HG03439 (cell line): ENCODE results near the gene INCENP.
"Not testable (repeated sequence)": the region's sequence is repeated elsewhere in the genome, so short reads cannot be mapped to it uniquely, and the experiment has no call there.

Source experiments
- ATAC-seq: cut with Tn5 transposase; IDR thresholded peaks from one replicate; pipeline ENCODE4 v1.9.1; 2021; ENCODE audit warnings: mild to moderate bottlenecking, moderate library complexity; ENCODE audit not compliant: unreplicated experiment

INCENP gene

DNA sequence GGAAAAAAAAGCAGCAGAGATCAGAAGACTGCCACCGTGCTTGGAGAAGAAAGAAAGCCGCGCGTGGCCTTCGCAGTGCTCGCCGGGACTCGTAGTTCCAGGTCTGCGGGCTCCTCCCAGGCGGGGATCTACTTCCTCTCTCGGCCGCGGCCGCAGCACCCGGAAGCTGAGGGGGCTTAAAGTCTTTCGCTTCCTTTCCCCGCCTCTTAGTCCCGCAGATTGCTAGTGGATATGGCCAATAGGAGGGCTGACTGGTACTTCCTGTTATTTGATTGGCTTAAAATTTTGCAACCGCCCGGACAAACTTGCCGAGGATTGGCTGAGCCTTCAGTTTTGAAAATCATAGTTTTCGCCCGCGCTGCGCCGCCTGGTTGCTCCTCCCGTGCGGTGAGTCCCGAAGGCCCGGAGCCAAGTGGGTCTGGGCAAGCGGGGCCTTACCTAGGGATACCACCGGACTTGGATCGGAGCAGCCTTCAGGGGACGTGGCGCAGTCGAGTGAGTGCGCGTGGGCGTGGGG, at the start of gene INCENP:
TSS of gene INCENP (plus strand) at position 343 of the 517 bp plus-strand sequence. CDS start 4,151 bp downstream, outside the sequence.
- ATAC-seq, result peak; percentile 95

DNA sequence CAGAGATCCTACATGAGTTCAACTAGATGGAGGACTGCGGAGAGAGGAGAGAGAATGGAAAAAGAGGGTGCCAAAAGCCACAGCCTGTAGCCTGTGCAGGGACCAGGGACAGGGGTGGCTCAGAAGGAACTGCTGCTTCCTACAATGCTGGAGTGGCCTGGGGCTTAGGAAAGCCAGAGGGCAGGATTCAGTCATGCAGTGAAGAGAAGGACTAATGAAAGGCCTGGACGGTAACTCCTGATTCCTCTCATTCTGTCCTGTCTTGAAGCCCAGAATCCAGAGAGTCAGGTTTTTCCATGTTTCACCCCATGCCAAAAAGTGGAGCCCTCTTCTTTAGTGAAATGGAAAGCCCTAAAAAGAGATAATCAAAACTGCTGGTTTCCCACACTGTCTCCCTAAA, 48.4 kb upstream of the INCENP start:
- no peak for ATAC-seq

DNA sequence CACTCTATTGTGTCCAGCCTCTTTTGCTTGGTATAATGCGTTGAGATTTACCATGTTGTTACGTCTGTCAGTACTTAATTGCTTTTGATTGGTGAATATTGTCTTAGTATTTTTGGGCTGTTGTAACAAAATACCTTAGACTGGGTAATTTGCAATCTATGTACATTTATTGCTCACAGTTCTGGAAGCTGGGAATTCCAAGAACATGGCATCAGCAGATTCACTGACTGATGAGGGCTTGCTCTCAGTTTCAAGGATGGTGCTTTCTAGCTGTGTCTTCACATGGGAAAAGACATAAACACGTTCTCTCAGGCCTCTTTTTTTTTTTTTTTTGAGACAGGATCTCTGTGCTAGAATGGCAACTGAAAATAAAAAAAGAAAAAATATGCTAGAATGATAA, 46.7 kb upstream of the INCENP start:
- no peak for ATAC-seq

- no peak for ATAC-seq
Measured at GRCh38 chr11:62081378-62082291, 42.2 kb upstream of the INCENP start.

- no peak for ATAC-seq
Measured at GRCh38 chr11:62082292-62082657, 41.5 kb upstream of the INCENP start.

DNA sequence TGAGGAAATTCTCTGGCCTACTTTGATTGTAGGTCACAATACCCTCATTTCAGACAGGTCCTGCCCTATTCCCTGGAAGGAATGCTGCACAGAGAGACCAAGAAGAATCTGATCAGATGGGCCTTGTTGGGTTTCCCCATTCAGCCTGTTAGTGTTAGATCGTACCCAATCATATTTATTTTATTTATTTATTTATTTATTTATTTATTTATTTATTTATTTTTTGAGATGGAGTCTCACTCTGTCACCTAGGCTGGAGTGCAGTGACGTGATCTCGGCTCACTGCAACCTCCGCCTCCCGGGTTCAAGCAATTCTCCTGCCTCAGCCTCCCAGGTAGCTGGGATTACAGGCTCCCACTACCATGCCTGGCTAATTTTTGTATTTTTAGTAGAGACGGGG, 39.0 kb upstream of the INCENP start:
- ATAC-seq, result not testable (repeated sequence)

DNA sequence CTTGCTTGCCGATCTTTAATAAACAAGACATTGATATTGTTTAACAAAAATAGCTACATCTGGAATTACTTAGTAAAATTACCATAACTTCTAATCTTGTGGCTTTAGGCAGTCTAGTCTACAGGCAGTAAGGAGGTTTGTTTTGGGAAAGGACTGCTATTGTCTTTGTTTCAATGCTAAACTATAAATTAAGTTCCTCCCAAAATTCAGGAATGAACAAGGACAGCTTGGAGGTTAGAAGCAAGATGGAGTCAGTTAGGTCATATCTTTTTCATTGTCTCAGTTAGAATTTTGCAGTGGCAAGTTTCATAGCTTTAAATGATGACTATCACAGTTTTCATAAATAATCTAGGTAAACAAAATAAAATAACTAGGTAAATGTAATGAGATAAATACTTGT, 36.1 kb upstream of the INCENP start:
- ATAC-seq, result no peak

DNA sequence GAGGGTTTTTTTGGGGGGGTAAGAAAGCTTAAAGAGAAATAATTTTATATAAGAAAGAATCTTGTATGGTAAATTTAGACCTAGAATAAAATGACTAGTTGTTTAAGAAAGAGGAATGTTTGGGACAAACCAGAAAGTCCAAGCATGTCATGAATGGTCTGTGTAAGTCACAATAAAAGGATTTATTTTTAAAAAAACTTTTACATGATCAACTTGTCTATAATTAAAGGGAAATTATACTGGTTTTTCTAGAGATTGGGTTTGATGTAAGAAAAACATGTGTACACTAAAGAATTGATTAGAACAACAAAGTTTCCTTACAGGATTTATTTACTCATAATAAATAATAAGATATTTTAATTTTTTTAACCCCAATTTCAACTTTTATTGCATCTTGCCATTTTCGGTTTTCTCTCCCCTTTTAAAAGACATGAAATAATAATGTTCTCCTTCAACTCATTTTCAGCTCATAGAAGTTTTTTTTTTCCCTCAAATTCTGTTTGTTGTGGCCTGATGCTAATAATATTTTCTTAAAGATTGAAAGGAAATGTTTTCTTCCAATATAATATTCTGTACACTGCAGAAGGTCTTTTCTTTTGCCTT, 35.4 kb upstream of the INCENP start:
- ATAC-seq, result no peak

DNA sequence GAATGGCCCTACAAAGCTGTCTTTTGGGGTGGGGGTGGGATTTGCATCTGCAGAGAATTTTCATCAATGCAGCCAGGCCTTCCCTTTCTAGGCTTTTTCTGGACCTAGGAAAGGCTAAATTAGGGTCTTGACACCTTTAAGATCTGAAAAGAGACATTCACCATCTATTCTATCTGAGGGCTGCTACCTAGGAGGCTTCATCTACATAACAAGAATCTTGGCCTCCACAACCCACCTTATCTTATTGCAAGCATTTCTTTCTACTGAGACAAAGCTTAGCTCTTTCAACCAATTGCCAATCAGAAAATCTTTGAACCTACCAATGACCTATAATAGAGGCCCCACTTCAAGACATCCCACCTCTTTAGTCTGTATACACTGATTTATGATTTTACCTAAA, 20.7 kb upstream of the INCENP start:
- ATAC-seq, result no peak

DNA sequence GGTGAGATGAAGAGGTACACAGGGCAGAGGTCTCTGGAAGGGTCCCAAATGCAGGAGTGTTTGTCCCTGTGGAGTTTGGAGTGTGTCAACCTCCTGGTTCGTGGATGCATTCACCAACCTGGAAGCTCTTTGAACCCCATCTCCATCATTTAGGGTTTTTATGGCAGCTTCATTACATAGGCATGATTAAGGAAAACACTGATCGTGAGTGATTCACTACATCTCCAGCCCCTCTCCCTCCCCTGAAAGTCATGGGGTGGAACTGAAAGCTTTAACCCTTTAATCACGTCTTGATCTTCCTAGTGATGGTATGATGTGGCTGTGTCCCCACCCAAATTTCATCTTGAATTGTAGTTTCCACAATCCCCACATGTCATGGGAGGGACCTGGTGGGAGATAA, 19.8 kb upstream of the INCENP start:
- no peak for ATAC-seq

DNA sequence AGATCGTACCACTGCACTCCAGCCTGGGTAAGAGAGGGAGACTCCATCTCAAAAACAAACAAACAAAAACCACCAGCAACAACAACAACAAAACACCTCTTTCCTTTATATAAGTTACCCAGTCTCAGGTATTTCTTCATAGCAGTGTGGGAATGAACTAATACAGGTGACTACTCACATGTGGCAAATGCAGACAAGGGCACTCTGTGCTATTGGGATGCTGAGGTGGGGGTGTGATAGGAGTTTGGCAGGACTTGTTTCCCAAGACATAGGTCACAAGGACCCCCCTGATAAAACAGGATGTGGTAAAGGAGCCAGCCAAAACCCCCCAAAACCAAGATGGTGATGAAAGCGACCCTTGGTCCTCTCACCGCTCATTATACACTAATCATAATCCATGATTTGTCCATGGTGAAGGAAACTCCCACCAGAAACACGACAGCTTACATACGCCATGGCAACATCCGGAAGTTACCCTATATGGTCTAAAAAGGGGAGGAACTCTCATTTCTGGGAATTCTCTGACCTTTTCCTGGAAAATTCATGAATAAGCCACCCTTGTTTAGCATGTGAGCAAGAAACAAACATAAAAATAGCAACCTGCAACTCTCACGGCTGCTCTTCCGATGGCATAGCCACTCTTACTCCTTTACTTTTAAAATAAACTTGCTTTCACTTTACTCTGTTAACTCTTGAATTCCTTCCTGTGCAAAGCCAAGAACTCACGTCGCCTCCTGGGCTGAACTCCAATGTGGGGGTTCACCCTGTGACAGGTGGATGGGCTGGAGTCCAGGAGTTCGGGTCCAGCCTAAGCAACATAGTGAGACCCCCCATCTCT, 18.8 kb upstream of the INCENP start:
- no peak for ATAC-seq

DNA sequence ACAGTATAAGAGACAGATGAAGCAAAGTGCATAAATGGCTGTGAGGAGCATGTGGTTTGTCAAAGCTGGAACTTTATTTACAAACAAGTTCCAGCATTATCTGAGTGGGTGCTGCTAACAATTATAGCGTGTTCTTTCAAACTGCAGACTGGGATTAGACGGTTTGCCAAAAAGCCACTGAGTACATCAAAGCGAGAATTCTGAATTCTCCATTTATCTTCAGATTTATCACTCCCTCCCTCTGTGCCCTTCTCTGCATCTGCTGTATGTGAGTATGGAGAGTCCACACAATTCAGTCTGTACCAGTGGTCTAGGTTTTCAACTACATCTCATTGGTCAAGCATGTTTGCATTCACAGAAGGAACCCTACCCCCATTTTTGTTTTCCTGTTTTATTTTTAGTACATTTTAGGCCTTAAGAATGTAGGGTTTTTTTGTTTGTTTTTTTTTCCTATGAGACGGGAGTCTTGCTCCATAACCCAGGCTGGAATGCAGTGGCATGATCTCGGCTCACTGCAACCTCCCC, 18.1 kb upstream of the INCENP start:
- no peak for ATAC-seq

DNA sequence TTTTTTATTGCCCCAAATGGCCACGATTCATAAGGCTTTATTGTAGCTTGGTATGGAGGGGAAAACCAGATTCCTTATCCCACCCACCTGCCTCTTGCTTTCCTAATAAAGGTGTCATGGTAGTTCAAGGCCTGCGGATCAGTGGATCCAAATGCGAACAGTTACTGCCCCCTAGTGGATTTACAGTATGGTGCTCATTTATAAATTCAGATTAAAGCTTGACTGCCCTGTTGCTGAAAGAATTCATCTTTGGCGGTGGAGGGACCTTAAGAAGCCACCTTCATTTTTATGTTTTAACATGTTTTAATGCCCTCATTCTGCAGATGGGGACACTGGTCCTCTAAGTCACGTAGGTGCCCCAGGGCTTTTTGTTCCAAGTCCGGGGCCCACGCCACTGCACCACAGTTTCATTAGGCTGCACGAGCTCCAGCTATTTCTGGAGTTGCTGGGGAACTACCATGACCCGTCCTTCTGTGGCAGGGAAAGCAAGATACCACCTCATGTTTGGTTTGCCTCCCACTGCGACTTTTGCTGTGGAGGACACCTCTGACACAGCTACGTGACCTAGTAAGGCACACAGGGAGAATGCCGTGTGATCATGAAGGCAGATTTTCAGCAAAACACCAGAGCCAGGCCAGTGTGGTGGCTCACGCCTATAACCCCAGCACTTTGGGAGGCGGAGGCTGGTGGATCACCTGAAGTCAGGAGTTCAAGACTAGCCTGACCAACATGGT, 15.6 kb upstream of the INCENP start:
- ATAC-seq, result no peak

DNA sequence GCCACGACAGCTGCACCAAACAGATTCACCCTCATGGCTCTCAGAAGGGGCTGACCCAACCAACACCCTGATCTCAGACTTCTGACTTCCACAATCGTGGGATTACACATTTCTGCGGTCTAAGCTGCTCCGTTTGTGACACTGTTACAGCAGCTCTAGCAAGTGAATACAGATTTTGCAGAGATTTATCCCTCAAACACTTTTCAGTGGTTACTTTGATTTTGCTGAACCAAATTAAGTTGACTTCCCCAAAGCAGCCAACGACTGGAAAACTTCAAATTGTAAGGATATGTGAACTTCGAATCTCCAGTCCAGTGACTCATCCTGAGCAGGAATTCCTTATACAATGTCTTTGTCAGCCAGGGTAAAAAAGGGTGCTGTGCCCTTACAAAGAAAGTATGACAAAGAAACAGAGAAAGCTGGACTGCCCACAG, 14.8 kb upstream of the INCENP start:
- ATAC-seq, result no peak

DNA sequence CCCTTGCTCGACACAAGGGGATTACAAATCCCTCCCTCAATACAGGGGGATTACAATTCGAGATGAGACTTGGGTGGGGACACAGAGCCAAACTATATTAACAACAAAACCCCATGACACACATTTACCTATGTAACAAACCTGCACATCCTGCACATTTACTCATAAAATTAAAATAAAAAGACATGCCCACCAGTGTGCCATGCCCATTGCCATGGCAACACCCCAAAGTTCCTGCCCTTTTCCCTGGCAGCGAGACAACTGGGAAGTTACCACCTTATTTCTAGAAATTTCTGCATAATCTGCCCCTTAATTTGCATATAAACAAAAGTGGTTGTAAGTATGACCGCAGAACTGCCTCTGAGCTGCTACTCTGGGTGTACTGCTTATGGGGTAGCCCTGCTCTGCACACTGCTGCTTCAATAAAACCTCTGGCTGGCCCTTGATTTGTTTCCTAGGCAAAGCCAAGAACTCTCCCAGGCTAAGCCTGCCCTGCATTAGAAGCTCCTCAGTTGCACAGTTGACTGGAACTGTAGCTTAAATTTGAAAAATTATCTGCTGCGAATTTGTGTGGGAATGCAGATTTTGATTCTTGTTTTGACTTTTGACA, 8.6 kb upstream of the INCENP start:
- no peak for ATAC-seq

GRCh38 chr11:62116451-62116850, 7.4 kb upstream of the INCENP start:
- ATAC-seq, result no peak

- ATAC-seq, result no peak
Measured at GRCh38 chr11:62119569-62119968, 4.2 kb upstream of the INCENP start.

- no peak for ATAC-seq
Measured at GRCh38 chr11:62120001-62120400, 3.8 kb upstream of the INCENP start.

DNA sequence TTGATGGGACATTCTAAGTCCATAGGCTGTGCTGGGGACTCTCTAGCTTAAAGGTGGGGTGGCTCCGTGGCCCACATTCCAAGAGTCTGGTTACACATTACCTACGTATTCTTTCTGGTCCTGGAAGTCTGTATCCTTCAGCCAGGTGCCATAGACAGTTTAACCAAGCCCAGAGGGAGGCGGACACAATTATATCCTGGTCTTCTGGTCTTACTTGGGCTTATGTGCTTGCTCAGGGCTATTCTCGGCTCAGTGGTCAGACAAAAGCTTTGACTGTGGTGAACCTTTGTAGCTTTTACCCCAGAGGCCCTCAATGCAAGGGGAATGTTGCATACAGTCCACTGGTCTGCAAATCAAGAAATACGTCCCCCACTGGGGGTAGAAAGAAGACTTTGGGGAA, 3.4 kb upstream of the INCENP start:
- ATAC-seq, result no peak

- ATAC-seq, result no peak
Measured at GRCh38 chr11:62122076-62122475, 1.7 kb upstream of the INCENP start.
